Measurements from ENCODE around the gene TNMD.

The TNMD gene

DNA sequence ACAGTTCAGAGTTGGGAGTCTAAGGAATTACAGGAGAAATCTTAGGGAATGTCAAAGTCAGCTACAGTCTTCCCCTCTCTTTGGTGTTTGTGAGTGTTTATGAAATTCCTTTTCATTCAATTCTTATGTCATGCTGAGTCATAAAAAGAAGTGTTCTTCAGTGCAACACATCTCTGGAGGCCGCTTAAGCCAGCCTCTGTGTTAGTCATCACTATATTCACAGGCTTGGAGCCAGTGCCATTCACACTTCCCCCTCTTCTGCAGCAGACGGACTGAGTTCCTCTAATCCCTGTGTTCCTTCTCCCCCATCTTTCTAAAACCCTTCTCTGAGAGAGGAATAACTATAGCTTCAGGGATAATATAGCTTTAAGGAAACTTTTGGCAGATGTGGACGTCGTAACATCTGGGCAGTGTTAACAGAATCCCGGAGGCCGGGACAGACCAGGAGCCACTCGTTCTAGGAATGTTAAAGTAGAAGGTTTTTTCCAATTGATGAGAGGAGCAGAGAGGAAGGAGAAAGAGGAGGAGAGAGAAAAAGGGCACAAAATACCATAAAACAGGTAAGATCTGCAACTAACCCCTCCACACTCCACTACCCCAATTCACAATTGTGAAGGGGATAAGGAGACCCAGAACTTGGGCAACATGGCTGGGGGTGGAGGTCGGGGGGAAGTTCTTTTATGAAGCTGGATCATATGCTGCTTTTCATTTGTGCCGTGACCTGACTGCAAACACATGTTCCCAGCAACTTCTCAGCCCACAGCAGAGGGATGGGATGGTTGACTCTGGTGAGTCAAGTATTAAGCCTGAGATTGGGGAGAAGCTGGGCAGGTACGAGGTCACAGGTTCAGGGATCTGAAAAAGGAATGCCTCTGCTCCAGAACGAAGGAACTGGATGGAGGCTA lies 59.5 kb downstream of the TNMD start, which contains the start of gene SRPX2:
TSS of gene SRPX2 (plus strand) at position 244 of the 905 bp plus-strand sequence. CDS start 2,124 bp downstream, outside the sequence.
- DNase-seq: no peak

DNA sequence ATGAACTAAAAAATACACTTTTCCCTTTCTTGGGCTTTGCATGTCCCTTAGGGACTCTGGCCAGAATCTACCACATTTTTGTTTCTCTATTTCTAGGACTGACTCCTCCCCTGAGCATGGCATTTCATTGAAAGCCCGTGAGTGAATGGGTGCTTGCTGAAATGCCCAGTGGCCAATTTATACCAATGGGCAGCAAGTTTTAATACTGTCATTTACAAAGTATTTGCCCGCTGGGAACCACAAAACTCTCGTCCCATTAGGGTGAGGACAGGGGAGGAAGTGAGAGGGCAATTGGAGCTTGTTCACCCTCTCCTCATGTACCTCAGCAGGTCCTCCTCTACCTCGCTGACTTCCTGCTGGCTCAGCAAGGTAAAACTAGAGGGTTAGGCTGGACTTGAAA lies 60.4 kb downstream of the TNMD start:
- no peak for DNase-seq

DNA sequence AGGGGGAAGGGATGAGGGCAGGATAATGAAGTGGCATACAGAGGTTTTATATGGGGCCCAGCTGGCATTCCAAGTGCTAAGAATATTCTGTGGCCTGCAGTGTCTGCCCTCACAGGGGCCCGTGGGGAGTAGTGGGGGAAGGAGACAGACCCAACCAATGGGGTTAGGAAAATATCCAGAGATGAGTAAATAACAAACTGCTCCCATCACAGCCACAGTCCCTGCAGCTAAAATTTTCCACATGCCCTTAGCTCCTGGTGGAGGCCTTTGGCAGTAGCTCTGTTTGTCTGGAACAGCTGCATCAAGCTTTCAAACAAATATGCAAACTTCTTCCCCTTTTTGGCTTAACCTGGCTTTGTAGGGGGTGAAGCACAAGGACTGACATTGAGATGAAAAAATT lies 62.4 kb downstream of the TNMD start:
- DNase-seq: no peak

DNA sequence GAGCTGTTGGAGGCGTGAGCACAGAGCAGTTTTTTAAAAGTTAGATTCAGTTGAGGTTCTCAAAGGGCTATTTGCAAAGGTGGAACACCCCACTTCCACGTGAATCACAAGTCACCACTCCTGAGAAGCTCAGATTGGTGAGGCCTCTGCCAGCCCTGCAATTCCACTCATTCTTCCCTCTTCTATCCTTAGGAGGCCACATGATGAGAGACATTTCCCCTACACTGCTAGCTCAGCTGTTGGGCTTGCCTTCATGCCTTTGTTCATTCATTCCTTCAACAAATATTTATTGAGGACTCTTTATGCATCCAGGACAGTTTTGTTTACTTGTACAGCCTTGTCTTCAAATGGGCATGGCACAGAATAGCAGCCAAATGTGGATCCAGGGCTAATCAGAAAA lies 63.0 kb downstream of the TNMD start:
- no peak for DNase-seq

DNA sequence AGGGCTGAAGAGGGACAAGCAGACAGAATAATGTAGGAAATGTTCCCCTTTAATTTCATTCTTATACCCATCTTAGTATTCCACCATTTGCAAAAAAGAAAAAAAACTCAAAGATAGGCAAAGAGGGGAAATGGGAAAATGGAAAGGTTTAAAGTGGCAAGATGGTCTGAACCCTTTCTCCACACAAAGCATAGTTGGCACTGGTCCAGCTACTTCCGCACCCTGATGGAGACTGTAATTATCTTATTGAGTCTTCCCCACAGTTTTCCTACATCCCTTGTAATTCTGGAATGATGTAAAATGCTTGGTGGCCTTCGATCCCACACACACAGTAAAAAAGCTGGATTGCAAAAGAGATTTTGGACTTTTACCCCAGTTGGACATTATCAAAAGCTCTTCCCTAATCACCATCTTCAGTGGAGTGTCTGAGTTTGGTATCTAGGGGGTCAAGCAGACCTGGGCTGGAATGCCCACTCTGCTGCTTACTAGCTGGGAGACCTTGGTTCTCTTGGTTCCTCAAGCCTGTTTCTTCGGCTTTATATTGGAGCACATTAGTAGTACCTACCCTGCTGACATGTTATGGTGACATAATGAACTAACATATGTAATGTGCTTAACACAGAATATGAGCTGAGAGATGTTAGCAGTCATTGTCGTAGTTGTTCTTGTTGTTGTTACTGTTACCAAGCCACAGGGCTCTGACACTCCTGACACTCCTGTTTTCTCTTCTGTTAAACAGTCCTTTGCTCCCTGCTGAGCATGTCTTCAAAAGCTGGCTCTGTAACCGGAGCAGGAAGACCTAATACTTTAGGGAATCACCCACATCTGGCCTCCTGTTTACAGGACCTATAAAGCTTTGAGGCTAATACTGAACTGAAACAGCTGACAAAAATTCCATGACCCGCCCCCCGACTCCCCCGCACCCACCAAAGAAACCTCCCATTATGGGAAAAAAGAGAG lies 64.0 kb downstream of the TNMD start:
- DNase-seq: no peak

Data from right kidney (tissue), 1 donor.